Activated naive CD8-positive, alpha-beta T cell treated with anti-CD3 and anti-CD28 coated beads, Interleukin-2, amount 10 ng/mL, durations not matched to agents 7 days and 5 days (primary cell): ENCODE results near the gene SDR42E1. TPM values are rescaled to one million over a fixed set of nuclear protein-coding genes. Genes with fewer than 3 reads are reported as not detected.
"Not testable (repeated sequence)": the region's sequence is repeated elsewhere in the genome, so short reads cannot be mapped to it uniquely, and the experiment has no call there.

Experiments used
- ATAC-seq: fragments of 150-1000 bp; cut with Tn5 transposase; one replicate; pipeline ENCODE4 v1.10.0; 2021; ENCODE audit warnings: low read depth, moderate library complexity
- POLR2A ChIA-PET: fragments of 350-600 bp; sonication (Branson Sonifier 250); formaldehyde crosslinking; loops from one replicate; lab custom pipeline; 2021; ENCODE audit warnings: antibody characterized with exemption; lab: Charles Lee
- DNase-seq: peaks from one replicate; pipeline ENCODE4 v3.0.0; 2021
- H3K27ac Mint-ChIP-seq: one replicate; pipeline ENCODE4 v1.8.0; 2022; ENCODE audit warnings: mild to moderate bottlenecking, mixed read lengths
- H3K27me3 Mint-ChIP-seq: one replicate; pipeline ENCODE4 v1.8.0; 2022; ENCODE audit warnings: mild to moderate bottlenecking, moderate library complexity, mixed read lengths
- H3K36me3 Mint-ChIP-seq: one replicate; pipeline ENCODE4 v1.8.0; 2021; ENCODE audit warnings: mild to moderate bottlenecking, mixed read lengths
- H3K4me1 Mint-ChIP-seq: one replicate; pipeline ENCODE4 v1.8.0; 2021; ENCODE audit warnings: mixed read lengths
- H3K4me3 Mint-ChIP-seq: one replicate; pipeline ENCODE4 v1.8.0; 2022; ENCODE audit warnings: mild to moderate bottlenecking, moderate library complexity, mixed read lengths
- H3K9me3 Mint-ChIP-seq: one replicate; pipeline ENCODE4 v1.8.0; 2021; ENCODE audit warnings: mixed read lengths
- total RNA-seq, 2 experiments: library from RNA; stranded (reverse); gene quantifications; one replicate each; pipeline ENCODE4 v1.2.3, GENCODE V29; 2021

SDR42E1 gene
- total RNA-seq, 2 experiments from 2014 or later = 12.5 to 13.9 TPM

DNA sequence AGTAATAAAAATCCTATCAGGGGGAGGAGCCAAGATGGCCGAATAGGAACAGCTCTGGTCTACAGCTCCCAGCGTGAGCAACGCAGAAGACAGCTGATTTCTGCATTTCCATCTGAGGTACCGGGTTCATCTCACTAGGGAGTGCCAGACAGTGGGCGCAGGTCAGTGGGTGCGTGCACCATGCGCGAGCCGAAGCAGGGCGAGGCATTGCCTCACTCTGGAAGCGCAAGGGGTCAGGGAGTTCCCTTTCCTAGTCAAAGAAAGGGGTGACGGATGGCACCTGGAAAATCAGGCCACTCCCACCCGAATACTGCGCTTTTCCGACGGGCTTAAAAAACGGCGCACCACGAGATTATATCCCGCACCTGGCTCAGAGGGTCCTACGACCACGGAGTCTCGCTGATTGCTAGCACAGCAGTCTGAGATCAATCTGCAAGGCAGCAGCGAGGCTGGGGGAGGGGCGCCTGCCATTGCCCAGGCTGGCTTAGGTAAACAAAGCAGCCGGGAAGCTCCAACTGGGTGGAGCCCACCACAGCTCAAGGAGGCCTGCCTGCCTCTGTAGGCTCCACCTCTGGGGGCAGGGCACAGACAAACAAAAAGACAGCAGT, 33.8 kb downstream of the SDR42E1 start:
- H3K4me3 Mint-ChIP-seq, H3K9me3 Mint-ChIP-seq, POLR2A ChIA-PET, H3K36me3 Mint-ChIP-seq, ATAC-seq, DNase-seq, H3K27me3 Mint-ChIP-seq, H3K4me1 Mint-ChIP-seq, H3K27ac Mint-ChIP-seq: not testable (repeated sequence)

DNA sequence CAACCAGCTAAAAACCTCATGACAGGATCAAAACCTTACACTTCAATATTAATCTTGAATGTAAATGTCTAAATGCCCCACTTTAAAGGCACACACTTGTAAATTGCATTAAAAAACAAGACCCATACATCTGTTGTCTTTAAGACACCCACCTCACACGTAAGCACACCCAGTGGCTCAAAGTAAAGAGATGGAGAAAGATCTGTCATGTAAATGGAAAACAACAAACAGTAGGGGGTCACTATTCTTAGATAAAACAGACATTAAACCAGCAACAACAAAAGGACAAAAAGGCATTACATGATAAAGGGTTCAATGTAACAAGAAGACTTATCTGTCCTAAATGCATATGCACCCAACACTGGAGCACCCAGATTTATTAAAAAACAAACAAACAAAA, 35.6 kb downstream of the SDR42E1 start:
- POLR2A ChIA-PET = no interaction called here
- Mint-ChIP-seq H3K27me3 (peaks cover 6% of the 10 kb centered on the region), H3K4me3 (no peak overlapping the region), H3K4me1 (no peaks in the 10 kb centered on the region), H3K27ac (no peak overlapping the region), H3K36me3 (peaks cover 1% of the 10 kb centered on the region), H3K9me3 (peaks cover 15% of the 10 kb centered on the region)
- no peak for DNase-seq
- ATAC-seq = no peak

- ATAC-seq = no peak
- H3K4me3 Mint-ChIP-seq = no peak overlapping the region
- H3K36me3 Mint-ChIP-seq = peaks cover 1% of the 10 kb centered on the region
- POLR2A ChIA-PET = no interaction called here
- no peak overlapping the region for H3K27ac Mint-ChIP-seq
- no peak for DNase-seq
- peaks cover 15% of the 10 kb centered on the region for H3K9me3 Mint-ChIP-seq
- no peaks in the 10 kb centered on the region for H3K4me1 Mint-ChIP-seq
- peaks cover 10% of the 10 kb centered on the region for H3K27me3 Mint-ChIP-seq
These were observed 37.5 kb downstream of the SDR42E1 start for GRCh38 chr16:81973737-81974136.

- peaks cover 10% of the 10 kb centered on the region for H3K27me3 Mint-ChIP-seq
- H3K4me1 Mint-ChIP-seq = no peaks in the 10 kb centered on the region
- no peak overlapping the region for H3K4me3 Mint-ChIP-seq
- DNase-seq (no peak), ATAC-seq (no peak)
- no peak overlapping the region for H3K27ac Mint-ChIP-seq
- POLR2A ChIA-PET = no interaction called here
- H3K9me3 Mint-ChIP-seq = peaks cover 11% of the 10 kb centered on the region
- H3K36me3 Mint-ChIP-seq = peaks cover 1% of the 10 kb centered on the region
These were observed 39.4 kb downstream of the SDR42E1 start for GRCh38 chr16:81971853-81972252.

DNA sequence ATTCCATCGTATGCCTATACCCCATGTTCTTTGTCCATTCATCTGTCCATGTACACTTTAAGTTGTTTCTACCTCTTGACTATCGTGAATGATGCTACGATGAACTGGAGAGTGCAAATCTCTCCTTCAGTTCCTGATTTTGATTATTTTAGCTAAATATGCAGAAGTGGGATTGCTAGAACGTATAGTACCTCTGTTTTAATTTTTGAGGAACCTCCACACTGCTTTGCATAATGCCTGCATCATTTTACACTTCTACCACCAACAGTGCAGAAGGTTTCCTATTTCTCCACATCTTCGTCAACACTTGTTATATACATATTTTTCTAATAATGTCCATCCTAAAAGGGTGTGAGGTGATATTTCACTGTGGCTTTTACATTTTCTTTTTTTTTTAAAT, 43.9 kb downstream of the SDR42E1 start:
- H3K27ac Mint-ChIP-seq = no peak overlapping the region
- H3K27me3 Mint-ChIP-seq = peaks cover 19% of the 10 kb centered on the region
- H3K36me3 Mint-ChIP-seq = no peaks in the 10 kb centered on the region
- peaks cover 6% of the 10 kb centered on the region for H3K9me3 Mint-ChIP-seq
- H3K4me1 Mint-ChIP-seq = no peaks in the 10 kb centered on the region
- ATAC-seq (no peak), DNase-seq (no peak)
- no peak overlapping the region for H3K4me3 Mint-ChIP-seq
- POLR2A ChIA-PET = no interaction called here

DNA sequence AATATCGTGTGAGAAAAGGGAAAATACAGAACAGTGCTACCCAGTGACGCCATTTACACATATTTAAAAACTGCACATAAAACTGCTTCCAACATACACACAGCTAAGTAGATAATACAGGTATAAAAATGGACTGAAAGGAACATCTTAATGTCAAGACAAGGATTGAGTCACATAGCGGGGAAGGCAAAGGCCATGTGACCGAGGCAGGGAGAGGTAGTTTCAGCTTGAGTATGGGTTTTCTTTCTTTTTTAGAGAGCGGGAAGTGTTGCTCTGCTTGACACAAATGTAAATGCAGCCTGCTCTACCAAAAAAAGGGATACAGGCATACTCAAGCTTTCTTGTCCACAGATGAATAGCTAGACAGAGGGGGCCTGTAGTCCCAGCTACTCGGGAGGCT, 46.5 kb downstream of the SDR42E1 start:
- Mint-ChIP-seq H3K36me3 (no peaks in the 10 kb centered on the region), H3K27me3 (peaks cover 16% of the 10 kb centered on the region), H3K4me3 (no peak overlapping the region), H3K9me3 (no peaks in the 10 kb centered on the region), H3K27ac (no peak overlapping the region), H3K4me1 (no peaks in the 10 kb centered on the region)
- DNase-seq (no peak), ATAC-seq (no peak)
- POLR2A ChIA-PET = no interaction called here

GRCh38 chr16:81956213-81956948, 54.9 kb downstream of the SDR42E1 start:
- ATAC-seq = no peak
- POLR2A ChIA-PET = no interaction called here
- no peak overlapping the region for H3K4me3 Mint-ChIP-seq

GRCh38 chr16:81951564-81951963, 59.7 kb downstream of the SDR42E1 start:
- no peak overlapping the region for H3K27ac Mint-ChIP-seq
- H3K27me3 Mint-ChIP-seq = peaks cover 2% of the 10 kb centered on the region
- no peaks in the 10 kb centered on the region for H3K4me1 Mint-ChIP-seq
- POLR2A ChIA-PET = no interaction called here
- no peak for DNase-seq
- peaks cover 9% of the 10 kb centered on the region for H3K9me3 Mint-ChIP-seq
- H3K4me3 Mint-ChIP-seq = no peak overlapping the region
- ATAC-seq = no peak
- no peaks in the 10 kb centered on the region for H3K36me3 Mint-ChIP-seq

More at GRCh38 chr16:81956213-81956948, 54.9 kb downstream of the SDR42E1 start:
- H3K9me3 Mint-ChIP-seq = peaks cover 6% of the 10 kb centered on the region
- no peak overlapping the region for H3K27ac Mint-ChIP-seq
- no peaks in the 10 kb centered on the region for H3K36me3 Mint-ChIP-seq
- H3K27me3 Mint-ChIP-seq = peaks cover 6% of the 10 kb centered on the region
- no peaks in the 10 kb centered on the region for H3K4me1 Mint-ChIP-seq
- no peak for DNase-seq

DNA sequence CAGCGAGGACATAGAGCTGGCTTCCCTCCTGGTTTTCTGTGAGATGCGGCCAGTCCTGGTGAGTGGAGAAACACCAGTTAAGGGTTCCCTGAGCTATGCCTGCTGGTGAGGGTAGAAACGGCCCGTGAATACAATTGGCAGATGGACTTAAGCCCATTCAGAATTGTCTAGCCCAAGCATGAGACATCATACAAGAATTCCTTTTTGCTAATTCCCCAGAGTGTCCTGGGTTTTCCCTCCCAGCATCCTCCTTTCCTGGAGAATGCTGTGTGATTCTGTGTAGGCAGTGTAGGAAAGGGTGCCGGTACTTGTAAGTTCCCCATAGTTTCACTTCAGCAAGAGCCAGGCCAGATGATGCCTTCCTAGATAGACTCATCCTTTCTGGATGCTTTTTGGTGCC, 65.1 kb downstream of the SDR42E1 start:
- DNase-seq (no peak), ATAC-seq (no peak)
- H3K9me3 Mint-ChIP-seq = peaks cover 1% of the 10 kb centered on the region
- no peaks in the 10 kb centered on the region for H3K36me3 Mint-ChIP-seq
- no peaks in the 10 kb centered on the region for H3K4me1 Mint-ChIP-seq
- no peaks in the 10 kb centered on the region for H3K27me3 Mint-ChIP-seq
- H3K27ac Mint-ChIP-seq = no peak overlapping the region
- POLR2A ChIA-PET = no interaction called here
- no peak overlapping the region for H3K4me3 Mint-ChIP-seq

GRCh38 chr16:81945665-81946064, 65.6 kb downstream of the SDR42E1 start:
- no peaks in the 10 kb centered on the region for H3K27me3 Mint-ChIP-seq
- H3K9me3 Mint-ChIP-seq = peaks cover 1% of the 10 kb centered on the region
- ATAC-seq = no peak
- H3K4me1 Mint-ChIP-seq = no peaks in the 10 kb centered on the region
- POLR2A ChIA-PET = no interaction called here
- no peak overlapping the region for H3K27ac Mint-ChIP-seq
- no peak overlapping the region for H3K4me3 Mint-ChIP-seq
- no peaks in the 10 kb centered on the region for H3K36me3 Mint-ChIP-seq
- no peak for DNase-seq

GRCh38 chr16:81942007-81942601, 69.2 kb downstream of the SDR42E1 start:
- Mint-ChIP-seq H3K4me3 (no peak overlapping the region), H3K9me3 (no peaks in the 10 kb centered on the region), H3K4me1 (no peaks in the 10 kb centered on the region), H3K36me3 (no peaks in the 10 kb centered on the region), H3K27me3 (no peaks in the 10 kb centered on the region), H3K27ac (no peak overlapping the region)
- DNase-seq (no peak), ATAC-seq (no peak)
- POLR2A ChIA-PET = no interaction called here

- ATAC-seq (no peak), DNase-seq (no peak)
- Mint-ChIP-seq H3K27me3 (no peaks in the 10 kb centered on the region), H3K4me3 (no peak overlapping the region), H3K4me1 (no peaks in the 10 kb centered on the region), H3K36me3 (no peaks in the 10 kb centered on the region), H3K27ac (no peak overlapping the region), H3K9me3 (no peaks in the 10 kb centered on the region)
- POLR2A ChIA-PET = no interaction called here
These were observed 70.3 kb downstream of the SDR42E1 start for GRCh38 chr16:81940781-81941560.

GRCh38 chr16:81939164-81940056, 71.9 kb downstream of the SDR42E1 start:
- POLR2A ChIA-PET = no interaction called here
- no peaks in the 10 kb centered on the region for H3K4me1 Mint-ChIP-seq
- H3K27me3 Mint-ChIP-seq = no peaks in the 10 kb centered on the region
- no peaks in the 10 kb centered on the region for H3K9me3 Mint-ChIP-seq
- ATAC-seq (no peak), DNase-seq (no peak)
- no peaks in the 10 kb centered on the region for H3K36me3 Mint-ChIP-seq
- no peak overlapping the region for H3K4me3 Mint-ChIP-seq
- H3K27ac Mint-ChIP-seq = no peak overlapping the region
